Ureter (tissue), 1 donor: ENCODE data around the gene KCNJ6. TPM values are rescaled to one million over a fixed set of nuclear protein-coding genes. Genes with fewer than 3 reads are reported as not detected.
"Not testable (repeated sequence)": the region's sequence is repeated elsewhere in the genome, so short reads cannot be mapped to it uniquely, and the experiment has no call there.

Experiments
- DNase-seq: peaks from one replicate; pipeline ENCODE4 v3.0.0-alpha.2; 2020; ENCODE audit warnings: low spot score
- total RNA-seq: library from RNA; stranded (reverse); gene quantifications from one replicate; pipeline ENCODE4 v1.2.4, GENCODE V29; 2023
- donor health status: DM: yes; HTN: yes; CAD: no.

KCNJ6 gene
- total RNA-seq, 1 donor from 2014 or later, result not detected

GRCh38 chr21:37677006-37677405 lies 239.3 kb downstream of the KCNJ6 start:
- DNase-seq, result no peak

- peak; percentile 55 for DNase-seq
Measured at GRCh38 chr21:37675202-37675801, 241.0 kb downstream of the KCNJ6 start.

- DNase-seq, result no peak
Measured at GRCh38 chr21:37673801-37674575, 242.3 kb downstream of the KCNJ6 start.

- no peak for DNase-seq
Measured at GRCh38 chr21:37671381-37671780, 244.9 kb downstream of the KCNJ6 start.

GRCh38 chr21:37670883-37671282 lies 245.4 kb downstream of the KCNJ6 start:
- DNase-seq, result no peak

GRCh38 chr21:37669249-37669648 lies 247.0 kb downstream of the KCNJ6 start:
- DNase-seq, result no peak

- DNase-seq, result no peak
Measured at GRCh38 chr21:37668462-37669239, 247.6 kb downstream of the KCNJ6 start.

GRCh38 chr21:37667380-37667779 lies 248.9 kb downstream of the KCNJ6 start:
- DNase-seq, result no peak

- no peak for DNase-seq
Measured at GRCh38 chr21:37665230-37666024, 250.8 kb downstream of the KCNJ6 start.

- not testable (repeated sequence) for DNase-seq
Measured at GRCh38 chr21:37662227-37662626, 254.0 kb downstream of the KCNJ6 start.

GRCh38 chr21:37660709-37661108 lies 255.5 kb downstream of the KCNJ6 start:
- DNase-seq, result no peak

GRCh38 chr21:37659874-37660273 lies 256.4 kb downstream of the KCNJ6 start:
- no peak for DNase-seq

GRCh38 chr21:37658817-37659458 lies 257.3 kb downstream of the KCNJ6 start:
- no peak for DNase-seq

GRCh38 chr21:37658121-37658816 lies 258.0 kb downstream of the KCNJ6 start:
- DNase-seq, result no peak

- DNase-seq, result peak; percentile 36
Measured at GRCh38 chr21:37656899-37657298, 259.4 kb downstream of the KCNJ6 start.

- DNase-seq, result no peak
Measured at GRCh38 chr21:37655611-37656300, 260.5 kb downstream of the KCNJ6 start.

GRCh38 chr21:37654596-37654995 lies 261.7 kb downstream of the KCNJ6 start:
- no peak for DNase-seq

GRCh38 chr21:37653201-37653600 lies 263.1 kb downstream of the KCNJ6 start:
- no peak for DNase-seq

- DNase-seq, result no peak
Measured at GRCh38 chr21:37647781-37648180, 268.5 kb downstream of the KCNJ6 start.

GRCh38 chr21:37646761-37647160 lies 269.5 kb downstream of the KCNJ6 start:
- DNase-seq, result not testable (repeated sequence)
